HepG2 (cell line): ENCODE results near the gene TIFAB. TPM values are rescaled to one million over a fixed set of nuclear protein-coding genes. Genes with fewer than 3 reads are reported as not detected.

Experiments
- ATAC-seq: fragments of 200-7000 bp; cut with Tn5 transposase; 3 replicates; pipeline ENCODE4 v1.9.1; 2020; ENCODE audit warnings: mild to moderate bottlenecking, moderate library complexity
- BruUV-seq: library from RNA; stranded (reverse); fragments of 400-500 nt; replicated peaks from 2 replicates; lab custom pipeline; 2021; lab: Mats Ljungman, UMichigan
- CTCF ChIA-PET: fragments of 300-600 bp; formaldehyde crosslinking; extraction: SDS; loops from one replicate; lab custom pipeline; 2021; ENCODE audit warnings: low total read pairs, inconsistent platforms, low intra/inter-chr PET ratio; lab: Yijun Ruan, JAX
- POLR2A ChIA-PET: fragments of 350-600 bp; sonication (Branson Sonifier 250); formaldehyde crosslinking; loops from one replicate; lab custom pipeline; 2020; ENCODE audit warnings: antibody characterized with exemption, inconsistent platforms; lab: Yijun Ruan, JAX
- DNase-seq: peaks from one replicate; pipeline ENCODE4 v3.0.0-alpha.2; 2015; ENCODE audit warnings: low spot score
- FAIRE-seq: peaks from 3 replicates; lab custom pipeline; 2011; peaks lifted over from hg19 to GRCh38; lab: Jason Lieb, UNC
- H2AFZ ChIP-seq: one replicate; pipeline ENCODE4 v1.6.1; 2011; ENCODE audit warnings: low read length, inconsistent platforms
- H3K27ac ChIP-seq: fragments of 300-600 bp; 3 replicates; pipeline ENCODE4 v1.8.0; 2011; ENCODE audit warnings: mixed run types, mild to moderate bottlenecking, mixed read lengths, low read length, inconsistent platforms; ENCODE audit not compliant: insufficient read depth; ENCODE audit errors: extremely low read length
- H3K27me3 ChIP-seq, 2 experiments: fragments of 200-600 bp in 1 of 2; 2 replicates in 1 of 2; 3 replicates in 1 of 2; pipeline versions ENCODE4 v1.6.0 to v1.8.0; 2011; ENCODE audit warnings: low read length in 2 of 2, mild to moderate bottlenecking in 2 of 2, moderate library complexity in 2 of 2, inconsistent platforms in 1 of 2; ENCODE audit not compliant: insufficient read depth in 2 of 2, control insufficient read depth in 1 of 2
- H3K36me3 ChIP-seq, 2 experiments: fragments of 200-600 bp in 1 of 2; replicated peaks in 1 of 2; 2 replicates in 1 of 2; 3 replicates in 1 of 2; pipeline versions ENCODE4 v1.5.1 to v1.8.0; 2011; ENCODE audit warnings: low read length in 2 of 2, inconsistent platforms in 1 of 2; ENCODE audit not compliant: insufficient read depth in 2 of 2, control insufficient read depth in 1 of 2
- H3K4me1 ChIP-seq: 2 replicates; pipeline ENCODE4 v1.5.1; 2012; ENCODE audit warnings: low read length, inconsistent platforms; ENCODE audit not compliant: insufficient read depth
- H3K4me2 ChIP-seq: 2 replicates; pipeline ENCODE4 v1.6.0; 2011; ENCODE audit warnings: low read depth, low read length, inconsistent platforms
- H3K4me3 ChIP-seq, 3 experiments: fragments of 200-600 bp in 1 of 3; sonication (generic), shearing (Covaris generic) in 1 of 3; replicated peaks in 1 of 3; 2 replicates each; pipeline ENCODE4 v1.5.1; 2011 to 2016; ENCODE audit warnings: low read length in 3 of 3, inconsistent platforms in 2 of 3, low read depth in 2 of 3, mild to moderate bottlenecking in 2 of 3, control low read depth in 1 of 3, mixed read lengths in 1 of 3; ENCODE audit not compliant: insufficient read depth in 1 of 3
- H3K79me2 ChIP-seq: one replicate; pipeline ENCODE4 v1.6.1; 2011; ENCODE audit warnings: low read length, inconsistent platforms; ENCODE audit not compliant: insufficient read depth
- H3K9ac ChIP-seq: 2 replicates; pipeline ENCODE4 v1.6.0; 2011; ENCODE audit warnings: mild to moderate bottlenecking, low read depth, low read length, inconsistent platforms; ENCODE audit not compliant: insufficient read depth
- H3K9me3 ChIP-seq: 2 replicates; pipeline ENCODE4 v1.5.1; 2012; ENCODE audit warnings: mild to moderate bottlenecking, low read length
- H4K20me1 ChIP-seq: 2 replicates; pipeline ENCODE4 v1.6.0; 2011; ENCODE audit warnings: inconsistent platforms, mild to moderate bottlenecking, low read length, moderate library complexity; ENCODE audit not compliant: insufficient read depth
- AFF4 ChIP-seq: sonication (generic); formaldehyde crosslinking; IDR thresholded peaks from 2 replicates; pipeline ENCODE4 v1.4.0; 2020; ENCODE audit warnings: missing genetic modification reagents
- AGO2 ChIP-seq: fragments of 200-400 bp; formaldehyde crosslinking; optimal IDR thresholded peaks from 2 replicates; pipeline ENCODE3; 2017; ENCODE audit warnings: mild to moderate bottlenecking, low read depth, low read length, moderate library complexity
- ARNTL ChIP-seq: sonication (generic); formaldehyde crosslinking; IDR thresholded peaks from 2 replicates; pipeline ENCODE4 v1.4.0; 2020; ENCODE audit warnings: mild to moderate bottlenecking, missing genetic modification reagents
- HNRNPL ChIP-seq: fragments of 200-400 bp; formaldehyde crosslinking; IDR thresholded peaks from 2 replicates; pipeline ENCODE4 v1.6.1; 2017; ENCODE audit warnings: mild to moderate bottlenecking, low read depth, low read length
- MAZ ChIP-seq, 2 experiments: sonication (generic) in 1 of 2; formaldehyde crosslinking in 1 of 2; IDR thresholded peaks; 2 replicates each; pipeline versions ENCODE4 v1.5.0 to v1.6.1; 2012 to 2020; ENCODE audit warnings: low read depth in 2 of 2, mild to moderate bottlenecking in 2 of 2, borderline replicate concordance in 1 of 2, improper control_type of control experiment in 1 of 2, low read length in 1 of 2, missing genetic modification reagents in 1 of 2, moderate library complexity in 1 of 2
- SPEN ChIP-seq: sonication (generic); formaldehyde crosslinking; IDR thresholded peaks from 2 replicates; pipeline ENCODE4 v1.5.1; 2020; ENCODE audit warnings: low read depth, mild to moderate bottlenecking, missing genetic modification reagents
- ZNF136 ChIP-seq: sonication (generic); formaldehyde crosslinking; IDR thresholded peaks from 2 replicates; pipeline ENCODE4 v1.8.1; 2022; ENCODE audit warnings: low read depth, mild to moderate bottlenecking, moderate library complexity, missing genetic modification reagents
- ZNF143 ChIP-seq: sonication (generic); formaldehyde crosslinking; IDR thresholded peaks from 2 replicates; pipeline ENCODE4 v1.4.0; 2020; ENCODE audit warnings: missing genetic modification reagents
- ZNF205 ChIP-seq: IDR thresholded peaks from 2 replicates; pipeline ENCODE4 v1.6.1; 2018; ENCODE audit warnings: missing biosample characterization, missing genetic modification reagents
- ZNF230 ChIP-seq: sonication (generic); formaldehyde crosslinking; IDR thresholded peaks from 2 replicates; pipeline ENCODE4 v1.4.0; 2020; ENCODE audit warnings: mild to moderate bottlenecking, missing genetic modification reagents
- ZNF335 ChIP-seq: sonication (generic); formaldehyde crosslinking; IDR thresholded peaks from 2 replicates; pipeline ENCODE4 v1.4.0; 2020; ENCODE audit warnings: missing genetic modification reagents
- ZNF34 ChIP-seq: sonication (generic); formaldehyde crosslinking; IDR thresholded peaks from 2 replicates; pipeline ENCODE4 v1.4.0; 2020; ENCODE audit warnings: mild to moderate bottlenecking, missing genetic modification reagents, borderline replicate concordance
- ZNF652 ChIP-seq: IDR thresholded peaks from 2 replicates; pipeline ENCODE4 v1.6.1; 2016; ENCODE audit warnings: low read depth, borderline replicate concordance
- ZNF674 ChIP-seq: sonication (generic); formaldehyde crosslinking; IDR thresholded peaks from 2 replicates; pipeline ENCODE4 v1.5.0; 2020; ENCODE audit warnings: low read depth, mild to moderate bottlenecking, missing genetic modification reagents
- WGBS: methylation state at CpG from one replicate; pipeline ENCODE4 v1.1.6; 2017; ENCODE audit warnings: low lambda C conversion rate; 5-methylcytosine and 5-hydroxymethylcytosine counted together
- in situ Hi-C: cut with HindIII; loops from 2 replicates; pipeline ENCODE4 v1.10.0; 2017; ENCODE audit warnings: low pct_unique_long_range_greater_than_20kb; ENCODE audit not compliant: extremely low pct_ligation_motif_present
- intact Hi-C: fragments of 100-400 bp; cut with micrococcal nuclease; formaldehyde crosslinking; loops from one replicate; pipeline ENCODE4 v1.10.0; 2022; ENCODE audit not compliant: unreplicated experiment
- polyA plus RNA-seq, 8 experiments: library from polyadenylated mRNA; depleted of rRNA in 3 of 8; stranded (reverse) in 7 of 8; unstranded in 1 of 8; fragments of >200 nt; fragmentation: Illumina TruSeq in 4 of 8; extraction: Trizol in 4 of 8; gene quantifications; 2 replicates each; pipeline versions ENCODE4 v1.2.1 to v1.2.3, GENCODE V29; 2011 to 2016; ENCODE audit warnings: low read depth in 4 of 8, missing spikeins in 1 of 8, mixed read lengths in 1 of 8; ENCODE audit not compliant: insufficient read depth in 1 of 8
- total RNA-seq, 5 experiments: library from RNA; depleted of rRNA; stranded (reverse); fragments of >200 nt; fragmentation: Illumina TruSeq; extraction: Trizol; gene quantifications; 2 replicates each; pipeline ENCODE4 v1.2.3, GENCODE V29; 2016; ENCODE audit warnings: low read depth in 1 of 5
- TF ChIP-seq, protein P1 (sequence below): IDR thresholded peaks from 2 replicates; pipeline ENCODE4 v1.6.1; 2016

TIFAB gene
- total and polyA plus RNA-seq, 2 of the 13 experiments (the other 11 are each of a cell fraction or from before 2014, with no cell fraction given) = not detected

DNA sequence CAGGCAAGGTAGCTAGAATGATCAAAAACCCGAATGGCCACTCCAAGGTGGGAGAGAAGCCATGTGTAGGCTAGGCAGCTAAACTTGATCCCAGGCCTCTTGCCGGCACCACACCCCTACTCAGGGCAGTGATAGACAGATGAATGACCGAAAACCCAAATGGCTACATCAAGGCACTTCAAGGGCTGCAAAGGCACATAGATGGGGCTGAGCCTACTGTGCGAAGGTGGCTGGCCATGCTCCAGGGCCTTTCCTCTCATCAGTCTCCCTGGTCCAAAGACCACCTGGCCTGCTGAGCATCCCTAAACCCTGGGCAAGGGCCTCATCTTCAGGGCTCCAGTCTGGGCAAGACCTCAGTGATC is 3.7 kb upstream of the TIFAB start:
- DNase-seq = no peak
- ATAC-seq = no peak
- 49% methylated on average over 2 of the region's 4 CpGs for WGBS
- no TSS peak for BruUV-seq
- Histone ChIP-seq H3K4me1 (no peaks in the 10 kb centered on the region), H3K4me2 (no peak overlapping the region)
- no peak for TF ChIP-seq HNRNPL
- no peak for TF ChIP-seq ARNTL (CRISPR knock-in tag)
- TF ChIP-seq ZNF652 (CRISPR knock-in tag) = no peak
- no peak for TF ChIP-seq ZNF205
- no peak for TF ChIP-seq AFF4
- no peak for TF ChIP-seq ZNF674 (CRISPR knock-in tag)
- TF ChIP-seq AGO2 = no peak
- TF ChIP-seq ZNF335 = no peak
- no peak for TF ChIP-seq MAZ (IDR thresholded peaks at IDR 0.05; ENCODE audit: borderline replicate concordance, low read depth, low read length)
- no peak for TF ChIP-seq MAZ (CRISPR knock-in tag; IDR thresholded peaks at IDR 0.05; ENCODE audit: low read depth)
- TF ChIP-seq ZNF143 (CRISPR knock-in tag) = no peak
- TF ChIP-seq ZNF136 (CRISPR knock-in tag) = no peak
- TF ChIP-seq ZNF230 (CRISPR knock-in tag) = no peak
- TF ChIP-seq, protein P1, sequence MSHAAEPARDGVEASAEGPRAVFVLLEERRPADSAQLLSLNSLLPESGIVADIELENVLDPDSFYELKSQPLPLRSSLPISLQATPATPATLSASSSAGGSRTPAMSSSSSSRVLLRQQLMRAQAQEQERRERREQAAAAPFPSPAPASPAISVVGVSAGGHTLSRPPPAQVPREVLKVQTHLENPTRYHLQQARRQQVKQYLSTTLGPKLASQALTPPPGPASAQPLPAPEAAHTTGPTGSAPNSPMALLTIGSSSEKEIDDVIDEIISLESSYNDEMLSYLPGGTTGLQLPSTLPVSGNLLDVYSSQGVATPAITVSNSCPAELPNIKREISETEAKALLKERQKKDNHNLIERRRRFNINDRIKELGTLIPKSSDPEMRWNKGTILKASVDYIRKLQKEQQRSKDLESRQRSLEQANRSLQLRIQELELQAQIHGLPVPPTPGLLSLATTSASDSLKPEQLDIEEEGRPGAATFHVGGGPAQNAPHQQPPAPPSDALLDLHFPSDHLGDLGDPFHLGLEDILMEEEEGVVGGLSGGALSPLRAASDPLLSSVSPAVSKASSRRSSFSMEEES = no peak
- TF ChIP-seq ZNF34 (CRISPR knock-in tag) = no peak
- no peak for TF ChIP-seq SPEN (CRISPR knock-in tag)
- TF ChIP-seq, all 625 proteins: peak for 0
- no peaks in the 10 kb centered on the region for H3K9me3 ChIP-seq
- H3K27ac ChIP-seq = no peak overlapping the region
- no peak for FAIRE-seq
- no peak overlapping the region for H3K9ac ChIP-seq
- no peaks in the 10 kb centered on the region for H4K20me1 ChIP-seq
- ChIA-PET CTCF (no interaction called here), POLR2A (no interaction called here)
- H3K27me3 ChIP-seq = peaks cover 2 to 17% of the 10 kb centered on the region in 2 experiments; a peak in 2 of 5 replicates
- in situ Hi-C loops (loop anchor here (5.0 to 25.0 kb wide), 2 partner anchors 281 to 376 kb away; partner anchors contain the start of gene SLC25A48), intact Hi-C loops (no loop called here)
- H3K4me3 ChIP-seq = no peak overlapping the region
- H3K79me2 ChIP-seq = no peaks in the 10 kb centered on the region
- no peaks in the 10 kb centered on the region for H3K36me3 ChIP-seq
- no peak overlapping the region for H2AFZ ChIP-seq
